HG03457 (cell line): ENCODE measurements around the gene TCF4.

Experiments used
- ATAC-seq: cut with Tn5 transposase; IDR thresholded peaks from one replicate; pipeline ENCODE4 v1.9.1; 2021; ENCODE audit warnings: moderate number of reproducible peaks; ENCODE audit not compliant: unreplicated experiment

Gene TCF4

GRCh38 chr18:55355223-55355622 lies 232.8 kb downstream of the TCF4 start:
- ATAC-seq, result no peak

DNA sequence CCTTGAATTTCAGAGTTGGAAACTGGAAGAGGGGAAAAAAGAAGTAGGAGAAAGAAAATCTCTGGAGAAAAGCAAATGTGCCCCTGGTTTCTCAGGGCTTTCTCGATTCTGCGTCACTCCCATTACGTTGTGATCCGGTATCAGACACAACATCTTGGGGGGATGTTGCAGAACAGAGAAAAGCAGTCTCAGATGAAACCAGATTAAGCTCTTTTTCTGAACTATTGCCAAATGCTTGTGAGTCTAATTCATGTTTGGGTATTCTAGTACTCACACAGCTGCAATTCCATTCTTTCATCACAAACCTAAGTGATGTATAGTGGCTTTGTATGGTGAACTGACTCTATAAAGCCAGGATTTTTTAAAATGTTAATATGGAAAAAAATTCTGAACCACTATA lies 233.2 kb downstream of the TCF4 start:
- ATAC-seq, result no peak

DNA sequence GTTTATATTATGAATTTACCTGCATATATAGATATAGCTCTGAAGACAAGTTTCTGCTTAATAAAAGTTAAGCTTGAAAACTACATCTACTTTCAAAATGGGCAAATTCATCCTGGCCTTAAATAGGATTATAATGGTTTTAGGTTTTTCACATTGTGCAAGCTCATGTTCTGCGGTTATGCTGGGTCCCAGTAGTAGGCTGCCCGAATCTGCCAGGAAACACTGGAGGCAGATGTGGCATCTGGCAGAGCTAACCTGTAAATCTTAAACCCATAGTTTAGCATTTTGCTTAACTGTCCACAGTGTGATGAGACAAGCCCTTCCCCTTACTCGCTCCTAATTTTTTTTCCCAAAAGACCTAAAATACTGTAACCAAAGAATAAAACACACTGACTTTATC lies 234.2 kb downstream of the TCF4 start:
- ATAC-seq, result no peak

- ATAC-seq, result no peak
Measured at GRCh38 chr18:55353391-55353790, 234.6 kb downstream of the TCF4 start.

DNA sequence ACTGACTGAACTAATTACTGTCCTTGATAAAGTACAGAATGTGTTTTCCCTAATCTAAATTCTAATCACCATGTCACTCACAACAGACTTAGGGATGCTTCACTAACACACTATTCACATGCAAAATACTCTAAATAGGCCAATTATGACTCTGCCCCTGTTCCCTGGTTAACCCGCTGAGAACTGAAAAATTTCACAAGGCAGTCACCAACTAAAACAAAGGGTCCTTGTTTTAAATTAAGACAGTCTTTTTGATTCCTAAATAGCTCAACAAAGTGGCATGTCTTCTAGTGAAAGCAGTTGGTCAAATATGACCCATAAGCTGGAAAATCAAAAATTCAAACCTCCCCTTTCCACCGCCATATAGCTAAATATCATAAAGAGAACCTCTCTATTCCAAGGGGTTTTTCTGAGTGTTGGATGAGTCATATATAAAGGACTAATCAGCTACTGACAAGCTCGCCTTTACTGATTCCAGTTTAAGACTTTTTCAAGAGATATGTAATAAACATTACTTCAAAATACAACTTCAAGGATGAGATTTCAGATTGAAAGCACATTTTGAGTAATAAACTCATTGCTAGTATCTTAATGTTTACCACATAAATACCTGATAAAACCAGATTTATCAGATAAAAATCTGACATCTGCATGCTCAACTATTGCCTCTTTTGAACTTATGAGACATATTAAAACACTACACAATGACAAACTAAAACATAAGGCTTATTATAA lies 235.8 kb downstream of the TCF4 start:
- no peak for ATAC-seq

GRCh38 chr18:55351241-55351691 lies 236.7 kb downstream of the TCF4 start:
- ATAC-seq, result no peak

GRCh38 chr18:55349685-55350084 lies 238.3 kb downstream of the TCF4 start:
- no peak for ATAC-seq

DNA sequence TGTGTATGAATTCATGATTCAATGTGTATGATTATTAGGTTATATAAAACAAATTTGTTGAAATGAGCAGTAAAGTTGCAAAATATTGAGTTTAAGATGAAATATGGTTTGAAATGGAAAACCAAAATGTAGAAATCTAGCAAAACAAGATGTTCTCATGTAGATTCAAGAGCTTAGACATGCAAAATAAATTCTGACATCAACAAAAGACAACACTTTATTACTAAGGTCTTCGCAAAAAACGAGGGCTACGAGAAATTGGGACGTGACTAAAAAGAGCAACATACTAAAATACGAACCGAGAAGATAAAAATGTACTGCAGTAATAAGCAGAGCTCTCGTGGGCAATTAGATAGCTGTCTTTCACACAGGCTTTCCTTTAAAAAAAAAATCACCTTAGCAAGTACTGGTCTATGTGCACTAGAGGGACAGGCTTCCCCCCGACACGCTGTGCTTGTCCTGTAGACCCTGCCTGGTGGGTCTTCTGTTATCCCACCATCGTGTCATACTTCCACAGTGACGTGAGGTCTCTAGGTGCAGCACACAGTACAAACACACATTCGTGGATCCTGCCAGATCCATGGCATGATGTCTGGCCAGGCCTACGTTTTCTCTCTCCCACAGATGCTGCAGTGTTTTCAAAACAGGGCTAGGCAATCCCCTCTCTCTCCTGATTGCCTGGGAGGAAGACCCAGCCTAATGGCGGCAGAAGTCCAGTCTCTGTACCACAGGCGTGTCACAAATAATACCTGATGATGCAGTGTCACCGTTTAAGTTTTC lies 240.8 kb downstream of the TCF4 start:
- ATAC-seq, result no peak

- ATAC-seq, result no peak
Measured at GRCh38 chr18:55346387-55346786, 241.6 kb downstream of the TCF4 start.

GRCh38 chr18:55345103-55345950 lies 242.7 kb downstream of the TCF4 start:
- ATAC-seq, result no peak

- ATAC-seq, result no peak
Measured at GRCh38 chr18:55343396-55344073, 244.5 kb downstream of the TCF4 start.

DNA sequence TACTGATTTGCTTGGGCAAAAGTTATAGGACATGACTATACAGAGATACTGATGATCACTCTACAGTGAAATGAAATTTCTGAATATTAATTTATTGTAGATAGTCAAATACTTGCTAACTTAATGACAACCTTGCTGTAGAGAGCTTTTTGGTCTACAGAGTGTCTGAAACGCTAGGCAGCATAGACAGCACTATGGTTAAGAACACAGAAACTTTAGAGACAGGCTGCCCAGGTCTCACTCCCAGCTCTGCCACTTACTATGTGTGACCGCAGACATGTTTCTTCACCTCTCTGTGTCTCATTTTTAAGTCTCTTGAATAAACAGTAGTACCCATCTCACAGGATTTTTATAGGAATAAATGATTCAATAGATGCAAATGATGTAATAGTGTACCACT lies 247.0 kb downstream of the TCF4 start:
- no peak for ATAC-seq

- no peak for ATAC-seq
Measured at GRCh38 chr18:55339990-55340389, 248.0 kb downstream of the TCF4 start.

- ATAC-seq, result no peak
Measured at GRCh38 chr18:55338978-55339650, 248.9 kb downstream of the TCF4 start.

DNA sequence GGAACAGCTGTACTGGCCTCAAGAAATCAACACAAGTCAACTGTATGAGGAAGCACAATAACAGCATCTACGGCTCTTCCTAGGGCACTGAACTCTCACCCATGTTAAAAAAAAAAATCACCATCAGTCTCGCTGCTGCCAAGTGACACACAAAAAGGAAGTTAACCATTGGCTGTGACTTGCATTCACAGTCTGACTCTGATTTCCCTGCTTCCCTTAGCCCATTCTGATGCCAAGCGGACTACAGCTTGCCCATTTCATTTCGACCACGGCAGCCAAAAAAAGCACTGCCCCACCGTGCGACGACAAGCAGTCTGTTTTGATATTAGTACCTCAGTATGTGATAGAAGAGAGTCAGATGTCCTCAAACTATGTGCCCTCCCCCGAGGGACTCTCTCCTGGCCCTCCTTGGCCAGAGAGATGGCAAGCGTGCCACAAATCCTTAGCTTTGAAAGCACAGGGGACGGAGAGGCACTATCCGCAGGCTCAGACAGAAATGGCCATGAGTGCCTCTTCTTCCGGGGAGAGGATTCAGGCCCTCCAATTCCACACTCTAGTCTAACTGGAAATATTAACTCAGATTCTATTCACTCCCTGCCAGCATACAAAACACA lies 250.0 kb downstream of the TCF4 start:
- ATAC-seq, result no peak

DNA sequence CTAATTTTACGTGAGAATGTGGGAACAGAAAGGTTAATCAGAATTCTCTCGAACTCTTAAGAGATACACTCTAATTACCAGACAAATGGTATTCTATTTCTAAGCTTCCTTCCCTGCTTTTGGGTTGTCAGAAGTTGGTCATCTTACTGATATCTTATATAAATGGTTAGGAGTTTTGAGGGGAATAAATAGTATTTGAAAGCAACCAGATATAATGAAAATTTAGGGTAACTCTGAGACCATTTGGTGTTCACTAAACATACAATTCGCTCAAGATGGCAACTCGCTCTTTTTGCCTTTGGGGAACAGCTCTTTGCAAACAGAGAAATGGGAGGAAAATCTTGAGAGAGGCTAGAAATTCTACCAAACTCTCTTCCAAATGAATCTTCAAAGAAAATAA lies 250.9 kb downstream of the TCF4 start:
- ATAC-seq, result no peak

DNA sequence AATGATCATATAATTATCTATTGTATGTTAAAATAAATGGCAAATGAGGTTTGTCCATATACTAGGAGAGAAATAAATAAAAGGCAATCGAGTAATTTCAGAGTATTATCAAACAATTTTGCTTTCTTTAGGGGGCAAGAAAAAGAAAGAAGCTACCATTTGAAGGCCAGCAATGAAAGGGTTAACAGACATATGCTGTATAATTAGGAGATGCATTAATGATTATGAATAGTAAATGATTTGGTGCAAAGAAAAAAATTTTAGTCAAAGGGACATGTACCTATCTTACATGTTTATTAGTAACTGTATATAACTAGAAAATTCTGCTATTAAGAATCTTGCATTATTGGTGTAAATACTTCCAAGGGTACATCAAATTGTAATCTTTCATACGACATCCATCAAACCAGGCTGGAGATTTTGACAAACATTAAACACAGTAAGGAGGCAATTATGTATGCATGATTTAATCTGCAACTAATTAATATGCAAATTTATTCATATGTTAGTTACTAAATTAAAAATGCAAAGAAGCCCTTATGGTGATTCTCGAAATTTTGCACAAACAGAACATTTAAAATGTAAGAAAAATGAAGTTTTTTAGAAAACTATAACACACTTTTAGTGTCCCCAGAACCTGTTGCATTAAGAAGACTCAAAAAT lies 251.4 kb downstream of the TCF4 start:
- no peak for ATAC-seq

DNA sequence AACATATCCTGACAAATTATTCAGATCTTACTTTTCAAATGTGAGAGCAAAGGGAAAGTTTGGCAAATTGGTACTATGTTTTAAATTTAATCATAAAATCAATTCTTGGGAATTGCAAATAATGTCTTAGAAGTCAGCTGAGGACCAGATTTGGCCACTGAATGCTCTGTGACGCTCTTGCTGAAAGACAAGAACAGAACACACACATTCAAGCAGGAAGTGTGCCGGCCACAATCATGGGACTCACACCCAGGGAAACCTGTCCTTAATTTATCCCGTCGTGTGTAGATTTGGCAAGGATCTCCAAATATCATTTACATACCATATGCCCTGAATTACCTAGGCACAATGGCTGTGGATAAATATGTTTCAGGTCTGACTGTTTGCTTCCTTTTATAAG lies 253.1 kb downstream of the TCF4 start:
- no peak for ATAC-seq

DNA sequence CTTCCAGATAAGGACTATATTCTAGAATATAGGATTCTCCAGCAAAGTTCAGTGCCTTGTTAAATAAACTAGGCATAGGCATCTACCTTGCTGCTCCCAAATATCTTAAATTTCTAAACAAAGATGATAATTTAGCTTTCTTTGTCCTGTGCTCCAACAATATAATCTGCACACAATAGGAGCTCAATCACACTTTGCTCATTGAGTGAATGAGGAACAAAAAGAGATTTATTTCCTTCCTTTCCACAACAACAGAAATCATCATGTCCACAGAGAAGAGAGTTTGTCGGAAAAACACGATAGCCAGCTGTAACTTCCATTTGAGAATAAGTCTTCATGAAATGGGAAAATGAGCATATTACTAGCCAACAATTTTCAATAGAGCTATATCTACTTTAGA lies 256.7 kb downstream of the TCF4 start:
- no peak for ATAC-seq
